ENCODE measurements around the gene MBTPS1.

Gene MBTPS1

DNA sequence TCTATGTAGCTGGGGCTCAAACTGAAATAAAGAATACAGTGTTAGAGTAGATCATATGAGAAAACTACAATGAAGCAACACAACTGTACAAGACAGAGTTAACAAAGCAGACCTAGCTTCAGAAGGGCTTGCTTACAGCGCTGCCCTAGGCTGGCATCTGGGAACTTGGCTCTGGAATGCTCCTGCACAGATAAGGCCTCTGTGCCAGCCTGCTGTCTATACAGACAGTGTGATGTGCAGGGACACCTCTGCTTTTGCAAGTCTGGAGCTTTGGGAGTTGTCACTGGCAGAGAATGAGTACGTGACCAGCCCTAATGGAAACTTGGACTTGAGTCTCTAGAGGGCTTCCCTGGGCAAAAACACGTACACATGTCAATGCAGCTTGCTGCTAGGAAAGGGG lies 42.0 kb downstream of the MBTPS1 start:
- no peak for DNase-seq (ENCODE audit: low read depth)

DNA sequence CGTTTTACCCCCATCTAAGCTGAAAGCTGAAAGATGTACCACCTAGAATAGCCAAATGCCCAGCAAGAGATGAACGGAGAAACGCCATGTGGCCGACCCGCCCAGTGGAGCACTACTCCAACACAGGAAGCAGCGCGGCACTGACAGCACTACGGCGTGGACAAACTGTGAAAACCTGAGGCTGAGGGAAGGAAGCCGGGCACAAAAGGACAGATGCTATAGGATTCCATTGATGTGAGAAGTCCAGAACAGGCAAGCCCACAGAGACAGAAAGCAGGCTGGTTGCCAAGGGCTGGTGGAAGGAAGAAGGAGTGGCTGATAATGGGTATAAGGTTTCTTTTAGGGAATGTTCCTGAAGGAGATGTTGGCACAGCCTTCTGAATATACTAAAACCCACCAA lies 44.7 kb downstream of the MBTPS1 start:
- DNase-seq (ENCODE audit: low read depth) = no peak

DNA sequence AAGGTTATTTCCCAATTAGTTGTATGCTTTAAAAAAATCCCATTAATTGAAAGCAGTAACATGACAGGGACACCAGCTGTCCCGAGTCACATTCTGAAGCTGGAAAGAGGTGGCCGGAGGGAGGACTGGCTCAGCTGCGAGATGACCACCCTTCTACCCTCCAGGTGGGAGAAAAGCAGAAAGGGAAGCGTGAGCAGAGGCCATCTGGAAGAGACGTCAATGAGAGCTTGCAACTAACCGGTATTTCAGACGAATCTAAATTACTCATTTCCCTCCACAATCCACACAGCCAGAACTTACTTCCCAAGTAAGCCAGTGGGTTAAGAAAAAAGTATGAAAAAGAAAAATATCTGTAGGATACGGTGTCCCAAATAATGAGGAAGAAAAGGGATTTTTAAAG lies 45.6 kb downstream of the MBTPS1 start:
- no peak for DNase-seq (ENCODE audit: low read depth)

DNA sequence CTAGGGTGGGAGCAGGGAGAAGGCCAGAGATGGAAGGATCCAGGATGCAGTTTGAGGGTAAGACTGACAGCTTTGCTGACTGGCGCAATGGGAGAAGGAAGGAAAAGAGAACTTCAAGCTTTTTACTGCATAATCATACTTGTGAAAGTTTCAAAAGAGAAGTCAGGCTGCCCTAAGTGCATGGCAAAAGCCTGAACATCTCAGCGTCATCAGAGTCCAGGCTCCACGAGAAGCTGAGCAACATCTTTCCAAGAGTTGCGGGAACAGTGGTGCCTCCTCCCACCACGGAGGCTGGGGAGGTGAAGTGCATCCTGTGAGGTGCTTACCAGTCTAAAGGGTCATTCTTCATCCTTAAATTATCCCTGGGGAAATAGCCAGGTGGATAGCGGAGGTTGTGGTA lies 47.2 kb downstream of the MBTPS1 start:
- DNase-seq (ENCODE audit: low read depth) = no peak

DNA sequence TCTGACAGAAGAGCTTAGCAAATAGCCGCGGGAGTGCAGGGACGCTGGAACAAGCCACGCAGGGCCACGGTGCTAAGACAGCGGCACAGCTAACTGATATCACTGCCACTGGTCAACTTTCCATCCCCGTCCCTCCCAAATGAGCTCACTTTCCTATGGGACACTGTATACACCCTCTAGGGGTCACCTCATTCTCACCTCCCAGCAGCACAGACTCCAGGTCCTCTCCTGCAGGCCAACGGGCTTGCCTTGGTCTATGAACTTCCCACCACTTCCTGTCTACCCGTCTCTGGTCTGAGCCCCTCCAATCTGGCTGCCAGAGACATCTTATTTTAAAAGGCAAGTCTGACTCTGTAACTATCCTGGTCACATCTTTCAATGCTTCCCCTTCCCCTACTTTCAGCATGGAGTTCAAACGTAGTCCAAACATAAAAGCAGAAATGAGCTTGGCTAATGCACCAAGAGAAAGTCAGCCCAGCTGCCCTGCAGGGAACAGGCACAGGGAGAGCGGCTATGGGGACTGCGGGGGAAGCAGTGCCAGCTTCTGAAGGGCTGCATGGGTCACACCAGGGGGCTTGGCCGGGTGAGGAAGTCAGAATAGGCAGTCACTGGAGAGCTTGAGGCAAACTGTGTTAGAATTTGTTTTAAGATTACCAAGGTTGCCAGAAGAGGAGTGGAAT lies 47.8 kb downstream of the MBTPS1 start:
- no peak for DNase-seq (ENCODE audit: low read depth)

DNA sequence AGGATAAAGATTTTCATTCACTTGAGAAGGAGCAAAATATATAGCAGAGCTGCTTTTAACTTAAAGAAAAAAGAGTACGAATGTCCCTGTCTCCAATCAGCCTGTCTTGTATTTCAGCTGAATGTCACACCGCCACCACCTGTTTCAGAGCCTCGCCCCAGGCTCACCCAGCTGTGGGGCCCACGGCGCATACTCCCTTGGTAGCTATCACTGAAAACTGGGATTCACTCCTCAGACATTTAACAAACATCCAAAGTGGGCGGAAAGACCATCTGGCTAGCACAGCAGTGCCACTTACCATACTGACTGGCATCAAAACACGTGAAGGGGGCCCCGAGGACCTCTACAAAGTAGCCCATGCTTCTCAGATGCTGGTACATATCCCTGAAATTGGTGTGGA lies 48.7 kb downstream of the MBTPS1 start:
- DNase-seq (ENCODE audit: low read depth) = no peak

DNA sequence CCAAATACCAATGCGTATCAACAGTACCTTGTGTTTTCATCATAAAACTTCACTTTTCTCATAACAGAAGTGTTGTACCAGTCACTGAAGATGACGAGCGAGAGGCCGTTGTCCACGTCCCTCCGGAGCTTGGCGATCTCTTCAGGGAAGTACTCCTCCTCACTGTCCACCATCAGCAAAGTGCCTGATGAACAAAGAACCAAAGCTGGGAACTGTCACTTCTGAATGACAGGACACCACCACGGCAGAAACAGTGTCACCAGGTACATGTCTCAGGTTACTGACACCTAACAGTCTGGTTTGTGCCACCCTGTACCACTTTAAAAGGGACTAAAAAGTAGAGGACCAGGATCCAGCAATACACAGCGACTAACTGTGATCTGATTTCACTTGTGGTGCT lies 49.1 kb downstream of the MBTPS1 start:
- DNase-seq (ENCODE audit: low read depth) = no peak

DNA sequence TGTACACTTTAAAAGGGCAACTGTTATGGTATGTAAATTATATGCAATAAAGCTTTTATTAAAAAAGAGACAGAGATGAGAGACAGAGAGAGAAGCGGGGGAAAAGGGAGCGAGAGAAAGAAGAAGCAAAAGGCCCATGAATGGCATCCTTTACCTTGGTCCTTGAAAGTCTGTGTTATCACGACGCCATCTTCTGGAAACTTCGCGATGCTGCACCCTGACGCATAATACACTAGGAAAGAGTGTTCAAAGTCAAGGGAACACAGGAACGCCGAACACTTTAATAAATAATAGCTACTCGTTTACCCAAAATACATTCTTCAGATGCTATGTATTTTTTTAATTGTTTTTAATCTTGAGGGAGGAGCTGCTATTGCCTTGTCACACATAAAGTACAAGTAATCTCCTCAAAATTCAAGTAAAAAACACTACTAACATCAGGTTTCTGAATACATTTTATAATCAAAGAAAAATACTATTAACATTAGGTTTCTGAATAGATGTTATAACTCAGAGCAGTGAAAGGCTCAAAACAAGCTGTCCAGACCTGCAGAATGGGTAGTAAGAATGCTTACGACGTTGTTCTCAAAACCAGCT lies 51.1 kb downstream of the MBTPS1 start:
- no peak for DNase-seq (ENCODE audit: low read depth)

DNA sequence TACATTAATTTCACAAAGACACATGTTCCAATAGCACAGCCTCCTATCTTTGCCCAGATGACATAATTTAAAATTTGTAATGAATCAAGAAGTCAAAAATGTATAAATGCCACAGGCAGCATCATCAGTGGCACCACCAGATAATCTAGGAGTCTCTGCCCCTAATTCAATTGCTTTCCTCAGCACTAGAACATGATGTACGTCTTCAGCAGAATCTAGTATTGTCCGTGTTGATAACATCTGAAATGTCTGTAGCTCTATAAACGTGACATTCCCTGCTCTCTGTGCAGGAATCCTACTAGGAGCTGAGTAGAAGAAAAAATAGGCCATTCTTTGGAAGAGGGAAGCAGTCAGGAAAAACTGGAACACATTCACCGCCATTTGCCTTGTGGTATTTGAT lies 52.8 kb downstream of the MBTPS1 start:
- DNase-seq (ENCODE audit: low read depth) = no peak

DNA sequence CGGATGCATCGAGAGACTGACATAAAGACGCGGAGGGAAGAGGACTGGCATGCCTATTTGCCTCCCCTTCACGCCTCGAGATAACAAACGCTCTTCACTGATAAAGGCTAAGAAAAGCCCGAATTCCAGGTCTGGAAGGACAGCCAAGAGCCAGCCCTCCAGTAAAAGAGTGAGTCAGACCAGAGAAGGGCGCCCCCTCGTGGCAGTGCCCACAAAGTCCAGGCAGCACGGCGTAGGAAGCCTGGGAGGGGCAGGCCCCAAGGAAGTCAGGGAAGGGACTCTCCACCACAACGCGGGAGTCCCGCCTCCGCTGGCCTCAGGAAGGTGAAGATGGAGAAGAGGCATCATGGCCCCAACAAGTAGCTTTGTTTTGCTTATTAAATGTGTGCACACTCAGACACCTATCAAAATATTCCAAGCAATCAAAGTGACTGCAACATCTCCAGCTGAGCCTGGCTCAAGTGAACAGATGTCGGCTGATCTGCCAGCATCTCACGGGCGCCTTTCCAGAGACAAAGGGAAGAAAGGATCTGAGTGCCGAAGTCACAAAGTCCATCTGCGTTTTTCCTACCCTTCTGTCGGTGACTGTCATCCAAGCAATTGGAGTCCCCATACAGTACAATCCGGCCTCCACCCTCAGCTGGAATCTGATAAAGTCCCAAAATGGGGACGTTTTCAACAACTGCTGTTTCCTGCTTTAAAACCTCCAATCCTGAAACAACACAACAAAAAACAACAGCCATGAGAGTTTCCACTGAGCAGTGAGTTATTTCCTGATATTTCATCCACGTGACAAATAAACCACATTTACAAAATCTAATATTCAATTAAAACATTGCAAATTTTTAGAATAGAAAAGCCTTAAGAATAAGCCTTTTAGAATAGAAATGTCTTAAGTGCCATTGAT lies 53.8 kb downstream of the MBTPS1 start:
- no peak for DNase-seq (ENCODE audit: low read depth)

DNA sequence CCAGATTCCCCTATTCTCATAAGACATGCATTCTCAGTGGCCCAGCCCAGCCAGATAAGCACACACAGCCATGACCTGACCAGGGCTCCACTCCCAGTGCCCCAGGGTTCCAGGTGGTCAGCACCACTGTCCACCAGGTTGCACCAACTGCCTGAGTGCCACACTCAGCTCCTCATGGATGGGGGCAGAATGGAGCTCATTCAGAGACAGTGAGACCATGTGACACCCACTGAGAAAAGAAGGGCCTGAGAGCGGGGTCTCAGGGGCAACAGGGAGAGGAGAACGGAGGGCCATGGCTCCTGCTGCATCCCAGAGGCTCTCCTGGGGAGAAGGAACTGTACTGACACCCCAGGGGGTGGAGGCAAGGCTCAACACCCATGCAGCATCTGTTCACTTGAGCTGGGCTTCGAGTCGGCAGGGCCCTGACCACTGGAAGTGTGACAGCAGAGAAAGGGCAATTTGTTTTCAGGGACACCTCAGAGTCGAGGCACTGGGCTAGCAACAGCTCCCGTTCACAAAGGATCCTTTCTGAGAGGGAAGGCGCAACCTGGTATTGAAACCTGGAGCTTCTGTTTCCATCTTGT lies 55.4 kb downstream of the MBTPS1 start:
- DNase-seq (ENCODE audit: low read depth) = no peak

DNA sequence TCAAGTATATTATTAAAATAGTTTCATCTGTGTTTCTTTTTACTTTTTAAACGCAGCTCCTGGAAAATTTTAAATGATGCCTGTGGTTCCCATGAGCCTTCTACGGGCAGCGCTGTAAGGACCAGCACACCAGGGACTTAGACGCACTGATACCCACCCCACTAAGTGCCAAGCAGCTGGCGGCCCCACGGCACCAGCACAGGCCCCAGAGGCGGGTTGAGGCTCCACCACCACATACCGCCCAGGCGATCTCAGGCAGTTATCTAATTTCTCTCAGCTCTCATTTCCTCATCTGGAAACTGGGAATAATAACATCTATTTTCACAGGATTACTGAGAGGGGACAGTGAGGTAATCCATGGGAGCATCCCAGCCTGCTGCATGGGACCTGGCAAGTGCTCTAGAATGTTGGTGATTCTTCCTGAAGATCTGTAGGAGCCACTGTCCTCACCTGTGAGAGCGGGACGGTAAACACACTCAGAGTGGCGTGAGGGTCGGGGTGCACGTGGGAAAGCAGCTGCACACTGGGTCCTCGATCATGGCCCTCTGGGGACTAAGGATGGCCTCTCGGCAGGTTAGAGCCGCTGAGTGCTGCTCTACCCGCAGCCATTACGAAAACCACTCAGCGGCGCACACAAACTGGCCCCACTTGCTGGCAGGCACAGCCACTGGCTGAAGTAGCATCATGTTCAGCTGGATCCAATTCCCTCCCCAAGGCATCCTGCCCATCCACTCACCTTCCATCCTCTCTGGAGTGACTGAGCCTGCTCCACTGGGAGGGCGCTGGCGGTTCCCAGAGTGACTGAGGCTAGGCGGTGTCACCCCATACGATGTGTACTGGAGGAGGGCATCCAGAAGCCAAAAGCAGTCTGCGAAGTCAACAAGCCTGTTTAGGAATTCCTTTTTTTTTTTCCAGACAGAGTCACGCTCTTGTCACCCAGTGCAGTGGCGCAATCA lies 56.5 kb downstream of the MBTPS1 start:
- no peak for DNase-seq (ENCODE audit: low read depth)

DNA sequence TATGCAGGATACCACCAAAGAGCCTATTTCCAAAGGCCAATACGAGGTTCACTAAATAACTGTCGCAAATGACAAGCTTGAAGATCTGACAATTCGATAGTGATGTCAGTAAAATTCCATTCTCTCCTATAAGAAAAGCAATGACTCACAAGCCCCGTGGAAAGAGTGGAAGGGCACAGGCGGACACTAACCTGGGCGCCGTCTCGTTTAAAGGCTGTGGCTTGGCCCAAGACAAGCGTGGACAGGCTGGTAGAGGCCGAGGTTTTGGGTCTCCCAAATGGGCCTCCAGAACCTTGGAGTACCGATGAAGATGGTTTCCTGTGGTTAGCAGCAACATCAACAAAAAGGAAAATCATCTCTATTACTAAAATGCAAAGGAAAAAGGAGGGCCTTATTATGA lies 57.6 kb downstream of the MBTPS1 start:
- no peak for DNase-seq (ENCODE audit: low read depth)

DNA sequence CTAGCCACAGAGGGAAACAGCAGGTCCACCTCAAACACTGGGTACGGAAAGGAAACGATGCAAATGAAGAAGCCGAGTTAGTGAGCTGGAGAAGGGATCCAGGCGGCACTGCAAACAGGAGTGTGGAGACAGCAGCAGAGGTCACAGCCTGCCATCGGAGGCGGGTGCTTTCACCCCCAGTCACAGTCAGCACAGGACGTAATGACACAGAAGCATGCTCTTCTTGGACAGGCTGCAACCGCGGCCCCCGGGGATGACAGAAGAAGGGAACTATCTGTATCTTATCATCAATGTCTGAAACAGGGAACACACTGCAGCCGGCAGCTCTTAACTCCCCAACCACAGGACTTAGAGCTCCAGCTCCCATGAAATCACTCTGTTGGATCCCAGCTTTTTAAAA lies 58.1 kb downstream of the MBTPS1 start:
- DNase-seq (ENCODE audit: low read depth) = no peak

DNA sequence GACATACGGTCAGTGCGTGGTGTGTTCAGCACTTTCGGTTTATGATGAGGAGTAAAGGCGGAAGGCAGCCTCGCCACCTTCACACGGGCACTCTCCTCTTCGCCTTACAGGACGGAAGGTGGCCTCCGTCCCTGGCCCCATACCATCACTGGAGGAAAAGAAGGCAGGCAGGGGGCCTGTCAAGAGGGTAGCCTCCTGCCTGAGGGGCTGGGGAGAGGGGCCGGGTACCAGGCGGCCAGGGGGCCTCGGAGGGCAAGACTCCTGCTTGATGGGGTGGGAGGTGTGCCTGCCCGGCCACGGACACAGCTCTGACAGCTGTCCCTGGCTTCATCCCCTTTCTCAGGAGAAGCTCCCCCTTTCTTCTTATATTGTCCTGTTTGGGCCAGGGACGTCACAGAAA lies 58.5 kb downstream of the MBTPS1 start:
- no peak for DNase-seq (ENCODE audit: low read depth)

DNA sequence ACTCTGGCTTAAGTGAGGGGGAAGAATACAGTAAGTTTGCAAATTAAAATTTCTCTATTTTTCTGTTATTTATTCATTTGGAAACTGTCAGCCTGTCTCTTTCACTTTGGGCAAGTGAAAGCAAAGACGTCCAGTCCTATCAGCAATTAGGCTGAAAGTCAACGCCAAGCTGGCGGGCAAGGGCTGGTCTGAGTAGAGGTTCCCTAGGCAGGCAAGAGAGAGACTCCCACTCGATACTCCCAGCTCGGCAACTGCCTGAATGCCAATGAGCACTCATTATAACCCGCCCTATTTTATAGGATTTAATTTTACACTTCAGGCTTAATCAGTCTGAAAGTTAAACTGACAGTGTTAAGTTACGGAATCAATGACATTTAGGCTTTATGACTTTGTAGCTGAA lies 59.8 kb downstream of the MBTPS1 start:
- DNase-seq (ENCODE audit: low read depth) = no peak

DNA sequence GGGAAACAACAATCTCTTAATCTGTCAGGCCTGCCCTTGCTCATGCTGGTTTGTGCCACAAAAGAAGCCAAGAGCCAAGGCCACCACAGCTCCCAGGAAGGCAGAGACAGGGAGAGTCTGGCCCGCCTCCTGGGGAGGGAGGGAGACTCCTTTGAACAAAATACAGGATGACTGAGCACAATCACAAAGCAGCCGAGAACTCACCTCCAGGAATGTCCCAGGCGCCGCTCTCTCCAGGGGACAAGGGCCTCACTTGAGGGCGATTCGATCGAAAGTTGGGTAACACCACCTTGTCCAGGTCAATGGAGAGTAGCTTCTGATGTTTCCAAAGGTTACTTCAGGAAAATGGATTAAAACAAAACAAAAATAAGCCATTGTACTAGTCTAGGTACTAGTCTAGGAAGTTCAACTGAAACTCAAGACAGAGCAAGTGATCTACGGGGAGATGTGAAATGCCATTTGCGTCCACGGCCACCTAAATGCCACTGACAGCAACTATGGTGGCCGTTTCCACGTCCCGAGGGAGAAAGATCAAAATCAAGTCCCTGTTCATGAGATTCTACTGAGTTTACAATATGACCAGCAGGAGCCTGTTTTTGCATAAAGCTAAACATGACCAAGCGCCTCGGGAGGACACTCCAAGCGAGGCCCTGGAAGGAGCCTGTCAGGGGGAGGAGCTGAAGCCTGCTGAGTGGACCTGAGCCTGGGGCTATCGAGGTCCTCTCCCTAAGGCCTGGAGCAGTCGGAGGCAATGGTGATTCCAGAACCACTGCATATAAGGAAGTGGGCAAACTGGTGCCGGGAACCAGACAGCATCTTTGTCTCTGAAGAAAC lies 60.7 kb downstream of the MBTPS1 start:
- DNase-seq (ENCODE audit: low read depth) = no peak

DNA sequence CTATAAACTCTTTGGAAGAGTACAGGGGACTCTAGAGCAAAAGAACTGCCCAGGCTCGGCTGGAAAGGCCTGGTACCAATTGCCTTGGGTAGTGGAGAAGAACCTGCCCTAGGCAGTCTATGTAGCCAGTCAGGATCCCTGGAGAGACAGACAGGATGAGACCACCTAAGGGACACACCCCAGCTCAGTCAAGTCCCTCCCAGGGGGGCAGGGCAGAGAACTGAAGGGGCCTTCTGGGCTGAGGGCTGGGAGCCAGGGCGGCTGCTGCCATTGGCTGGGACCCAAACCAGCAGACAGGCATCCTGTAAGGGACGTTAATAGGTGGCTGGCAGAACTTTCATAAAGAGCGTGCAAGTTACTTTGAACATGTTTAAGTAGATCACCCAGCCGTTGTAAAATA lies 61.4 kb downstream of the MBTPS1 start:
- no peak for DNase-seq (ENCODE audit: low read depth)

DNA sequence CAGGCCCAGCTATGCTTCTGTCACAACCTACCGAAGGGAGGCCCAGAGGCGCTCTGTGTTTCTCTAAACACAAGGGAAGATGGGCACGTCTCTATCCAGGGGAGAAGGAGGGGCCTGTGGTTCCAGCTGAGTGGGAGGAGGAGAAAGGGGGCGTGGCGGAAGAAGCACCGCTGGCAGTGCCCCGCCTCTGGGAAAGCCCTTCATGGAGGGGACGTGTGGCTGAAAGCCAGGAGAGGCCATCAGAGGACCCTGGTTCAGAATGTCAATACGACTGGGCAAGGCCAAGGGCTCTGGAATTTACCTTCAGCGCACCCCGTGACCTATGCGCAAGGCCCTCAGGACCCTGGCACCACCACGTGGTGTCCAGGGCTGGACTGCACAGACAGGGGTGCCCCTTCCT lies 61.8 kb downstream of the MBTPS1 start:
- no peak for DNase-seq (ENCODE audit: low read depth)

DNA sequence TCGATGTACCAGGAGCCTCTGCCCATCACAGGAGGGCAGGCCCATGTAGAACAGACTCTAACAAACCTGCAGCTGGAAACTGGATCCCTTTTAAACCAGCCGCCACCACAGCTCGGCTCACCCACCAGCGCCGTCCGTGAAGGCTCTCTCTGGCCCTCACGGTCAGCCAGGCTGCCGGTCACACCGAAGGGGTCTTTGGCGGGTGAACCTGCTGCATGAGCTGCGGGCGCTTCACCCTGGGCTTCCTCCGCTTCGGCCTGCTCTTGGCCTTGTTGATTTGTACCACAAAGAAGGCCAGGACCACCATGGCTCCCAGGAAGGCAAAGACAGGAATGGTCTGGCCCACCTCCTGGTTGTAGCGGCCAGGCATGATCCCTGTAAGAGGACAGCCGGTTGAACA lies 62.5 kb downstream of the MBTPS1 start:
- no peak for DNase-seq (ENCODE audit: low read depth)

DNA sequence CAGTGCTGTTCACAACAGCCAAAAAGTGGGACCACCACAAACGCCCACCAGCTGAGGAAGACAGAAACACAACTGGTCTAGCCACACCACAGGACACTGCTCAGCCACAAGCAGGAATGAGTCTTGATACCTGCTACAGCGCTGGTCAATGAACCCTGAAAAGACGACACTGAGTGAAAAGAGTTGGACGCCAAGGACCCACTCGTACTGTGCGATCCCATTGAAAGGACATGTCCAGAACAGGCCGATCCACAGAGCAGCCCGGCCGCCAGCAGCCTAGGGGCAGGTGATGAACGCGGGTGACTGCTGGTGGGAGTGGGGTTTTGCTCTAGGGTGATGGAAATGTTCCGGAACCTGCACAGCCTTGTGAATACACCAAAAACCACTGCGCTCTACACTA lies 63.5 kb downstream of the MBTPS1 start:
- no peak for DNase-seq (ENCODE audit: low read depth)
